Activated T-cell treated with anti-CD3 and anti-CD28 coated beads for 4 hours (primary cell): ENCODE measurements around the gene RNF135.
"Not testable (repeated sequence)": the region's sequence is repeated elsewhere in the genome, so short reads cannot be mapped to it uniquely, and the experiment has no call there.

ENCODE experiments used
- DNase-seq: peaks from one replicate; pipeline ENCODE4 v3.0.0-alpha.2; 2020

The RNF135 gene, protein sequence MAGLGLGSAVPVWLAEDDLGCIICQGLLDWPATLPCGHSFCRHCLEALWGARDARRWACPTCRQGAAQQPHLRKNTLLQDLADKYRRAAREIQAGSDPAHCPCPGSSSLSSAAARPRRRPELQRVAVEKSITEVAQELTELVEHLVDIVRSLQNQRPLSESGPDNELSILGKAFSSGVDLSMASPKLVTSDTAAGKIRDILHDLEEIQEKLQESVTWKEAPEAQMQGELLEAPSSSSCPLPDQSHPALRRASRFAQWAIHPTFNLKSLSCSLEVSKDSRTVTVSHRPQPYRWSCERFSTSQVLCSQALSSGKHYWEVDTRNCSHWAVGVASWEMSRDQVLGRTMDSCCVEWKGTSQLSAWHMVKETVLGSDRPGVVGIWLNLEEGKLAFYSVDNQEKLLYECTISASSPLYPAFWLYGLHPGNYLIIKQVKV

DNA sequence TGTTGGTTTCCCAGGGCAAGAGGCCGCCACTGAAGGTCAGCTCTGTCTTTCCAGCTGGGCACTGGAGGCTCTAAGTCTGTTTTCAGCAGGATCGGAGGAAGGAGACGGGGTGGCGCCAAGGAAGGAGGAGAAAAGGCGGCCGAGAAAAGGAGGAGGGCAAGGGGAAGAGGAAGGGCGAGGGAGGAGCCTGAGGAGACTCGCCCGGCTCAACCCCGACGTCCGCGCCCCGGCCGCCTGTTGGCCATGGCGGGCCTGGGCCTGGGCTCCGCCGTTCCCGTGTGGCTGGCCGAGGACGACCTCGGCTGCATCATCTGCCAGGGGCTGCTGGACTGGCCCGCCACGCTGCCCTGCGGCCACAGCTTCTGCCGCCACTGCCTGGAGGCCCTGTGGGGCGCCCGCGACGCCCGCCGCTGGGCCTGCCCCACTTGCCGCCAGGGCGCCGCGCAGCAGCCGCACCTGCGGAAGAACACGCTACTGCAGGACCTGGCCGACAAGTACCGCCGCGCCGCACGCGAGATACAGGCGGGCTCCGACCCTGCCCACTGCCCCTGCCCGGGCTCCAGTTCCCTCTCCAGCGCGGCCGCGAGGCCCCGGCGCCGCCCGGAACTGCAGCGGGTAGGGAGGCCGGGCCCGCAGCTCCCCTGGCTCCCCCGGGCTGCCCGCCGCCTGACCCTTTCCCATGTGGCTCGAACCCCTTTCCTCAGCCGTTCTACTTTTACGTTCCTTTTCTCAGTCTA lies at the start of gene RNF135:
Gene RNF135 (plus strand): TSS at position 209 of the 737 bp plus-strand sequence. CDS start 35 bp downstream, at position 244.
- peak; percentile 17 for DNase-seq

DNA sequence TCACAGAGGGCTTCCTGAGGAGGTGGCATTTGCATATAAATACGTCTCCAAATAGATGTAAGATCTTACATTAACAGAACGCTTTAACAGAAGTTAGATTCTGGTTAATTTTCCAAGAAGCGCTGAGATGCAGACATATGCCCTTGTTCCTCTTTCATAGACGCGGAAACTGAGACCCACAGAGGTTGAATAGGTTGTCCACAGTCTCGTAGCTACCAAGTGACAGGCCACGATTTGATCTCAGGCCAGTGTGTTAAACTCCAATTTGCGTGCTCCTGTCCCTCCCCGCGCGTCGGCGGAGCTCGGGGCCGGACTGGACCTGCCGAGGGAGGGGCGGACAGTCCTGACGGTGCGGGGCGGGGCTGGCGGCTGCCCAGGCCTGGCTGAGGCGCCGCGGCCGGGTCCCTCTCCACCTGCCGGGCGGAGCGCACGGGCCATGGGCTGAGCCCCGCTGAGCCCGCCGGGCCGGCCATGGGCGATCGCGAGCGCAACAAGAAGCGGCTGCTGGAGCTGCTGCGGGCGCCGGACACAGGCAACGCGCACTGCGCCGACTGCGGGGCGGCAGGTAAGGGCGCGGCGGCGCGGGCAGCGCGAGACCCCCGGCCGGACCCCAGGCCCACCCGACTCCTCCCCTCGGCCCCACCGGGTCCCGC lies 49.2 kb upstream of the RNF135 start, which contains the start of gene ADAP2:
Gene ADAP2 (plus strand): TSS at position 402 of the 653 bp plus-strand sequence. CDS start 70 bp downstream, at position 472.
- DNase-seq, result no peak

DNA sequence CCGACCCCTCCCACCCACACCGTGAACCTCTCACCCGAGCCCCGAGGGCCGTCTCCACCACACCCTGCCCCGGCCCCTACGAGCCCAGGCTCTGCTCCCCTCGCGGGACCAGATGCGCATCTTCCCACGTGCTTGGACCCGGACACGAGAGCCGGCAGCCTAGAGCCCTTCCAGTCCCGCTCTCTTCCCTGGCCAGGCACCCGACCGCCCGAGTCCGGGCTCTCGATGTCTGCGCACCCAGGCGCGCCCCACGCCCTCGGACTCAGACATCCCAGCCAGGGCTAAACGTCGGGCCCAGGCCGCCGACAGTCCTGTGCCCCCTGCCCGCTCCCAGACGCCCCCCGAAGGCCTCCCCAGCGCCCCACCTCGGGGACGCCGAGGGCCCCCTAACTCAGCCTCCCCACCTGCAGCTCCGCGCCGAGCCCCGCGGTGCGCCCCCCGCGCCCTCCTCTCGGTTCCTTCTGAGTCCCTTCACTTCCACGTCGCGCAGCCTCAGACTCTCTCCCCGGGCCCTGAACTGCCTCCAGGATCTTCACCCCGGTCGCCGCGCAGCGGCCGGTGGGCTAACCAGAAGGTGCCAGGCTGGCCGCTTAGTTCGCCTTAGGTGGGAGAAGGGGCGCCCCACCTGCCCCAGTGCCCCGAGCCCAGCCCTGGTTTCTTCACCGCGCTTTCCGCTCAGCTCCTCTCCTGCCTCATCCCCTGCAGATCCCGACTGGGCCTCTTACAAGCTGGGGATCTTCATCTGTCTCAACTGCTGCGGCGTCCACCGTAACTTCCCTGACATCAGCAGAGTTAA lies 48.4 kb upstream of the RNF135 start:
- no peak for DNase-seq

DNA sequence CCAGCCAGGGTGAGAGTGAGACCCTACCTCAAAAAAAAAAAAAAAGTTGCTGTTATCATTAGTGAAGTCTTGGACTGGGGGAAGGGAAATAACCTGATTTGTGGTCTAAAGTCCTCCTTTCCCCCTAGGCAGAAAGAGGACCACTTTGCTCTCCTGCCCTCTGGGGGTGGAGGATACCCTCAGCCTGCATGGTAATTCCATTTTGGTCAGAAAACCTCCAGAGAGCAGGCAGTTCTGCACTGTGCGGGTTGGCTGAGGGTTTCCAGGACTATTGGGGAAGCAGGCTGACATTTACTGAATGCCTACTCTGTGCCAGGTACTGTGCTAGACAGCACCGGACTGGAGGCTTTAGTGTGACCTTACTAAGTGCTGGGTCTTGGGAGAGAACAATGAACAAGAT lies 46.5 kb upstream of the RNF135 start:
- no peak for DNase-seq

DNA sequence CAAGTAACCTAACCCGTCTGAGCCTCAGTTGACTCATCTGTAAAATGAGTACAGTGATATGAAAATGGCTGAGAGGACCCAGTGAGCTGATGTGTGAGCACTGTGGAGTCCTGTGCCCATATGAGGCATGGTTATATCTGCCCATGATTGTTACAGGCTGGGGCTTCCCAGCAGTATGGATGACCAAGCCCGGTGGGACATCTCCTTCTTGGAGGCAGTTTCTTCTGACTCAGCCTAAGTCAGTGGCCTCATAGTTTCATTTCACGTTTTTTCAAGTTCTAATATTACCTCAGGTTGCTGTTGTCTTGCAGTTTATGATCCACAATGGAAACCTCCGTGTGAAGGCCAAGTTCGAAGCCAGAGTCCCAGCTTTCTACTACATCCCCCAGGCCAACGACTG lies 44.3 kb upstream of the RNF135 start:
- no peak for DNase-seq

DNA sequence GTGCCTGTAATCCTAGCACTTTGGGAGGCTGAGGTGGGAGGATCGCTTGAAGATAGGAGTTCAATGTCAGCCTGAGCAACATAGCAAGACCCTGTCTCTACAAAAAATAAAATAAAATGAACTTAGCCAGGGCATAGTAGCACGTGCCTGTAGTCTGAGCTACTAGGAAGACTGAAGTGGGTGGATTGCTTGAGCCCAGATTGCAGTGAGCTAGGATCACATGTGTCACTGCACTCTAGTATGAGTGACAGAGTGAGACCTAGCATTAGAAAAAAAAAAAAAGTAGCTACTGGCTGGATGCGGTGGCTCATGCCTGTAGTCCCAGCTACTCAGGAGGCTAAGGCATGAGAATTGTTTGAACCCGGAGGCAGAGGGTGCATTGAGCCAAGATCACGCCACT lies 43.1 kb upstream of the RNF135 start:
- no peak for DNase-seq

DNA sequence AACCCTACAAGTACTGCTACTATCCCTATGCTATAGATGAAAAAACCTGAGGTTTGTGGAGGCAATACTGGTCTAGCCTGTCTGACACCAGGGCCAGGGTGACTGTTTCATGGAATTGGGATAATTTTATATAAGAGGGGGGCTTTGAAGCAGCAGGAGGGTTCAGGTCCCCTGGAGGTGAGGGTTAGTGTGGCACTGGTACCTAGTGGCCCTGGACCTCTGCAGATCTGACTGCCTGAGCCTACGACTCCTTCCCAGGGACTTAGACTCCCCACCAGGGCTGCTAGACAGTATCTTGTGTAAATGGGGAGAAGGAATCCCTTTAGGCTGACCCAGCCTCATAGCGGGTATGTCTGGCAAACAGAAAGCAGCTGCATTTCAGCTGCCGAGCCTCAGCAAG lies 42.3 kb upstream of the RNF135 start:
- DNase-seq, result no peak

DNA sequence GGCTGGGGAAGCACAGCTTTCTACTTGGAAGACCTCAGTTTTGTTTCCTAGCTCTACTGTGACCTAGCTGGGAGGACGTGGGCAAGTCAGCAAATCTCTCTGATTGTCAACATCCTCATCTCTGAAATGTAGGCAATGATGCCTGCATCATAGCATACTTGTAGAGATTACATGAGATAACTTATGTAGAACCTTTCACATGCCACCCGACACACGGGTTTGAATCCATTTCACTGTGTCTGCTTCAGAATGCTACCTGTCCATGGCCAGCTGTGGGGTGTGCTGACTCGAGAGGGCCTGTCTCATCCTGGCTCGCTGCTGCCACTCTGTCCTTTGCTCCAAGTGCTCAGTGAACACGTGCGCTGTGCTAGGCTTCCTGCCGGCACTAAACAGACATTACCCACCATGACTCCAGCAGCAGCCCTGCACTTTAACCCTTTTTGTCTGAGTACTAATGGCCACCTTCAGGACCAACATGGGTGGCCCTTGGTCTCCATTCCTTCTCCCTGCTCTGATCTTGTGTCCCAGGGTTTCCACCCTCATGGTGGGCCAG lies 41.7 kb upstream of the RNF135 start:
- DNase-seq, result no peak

DNA sequence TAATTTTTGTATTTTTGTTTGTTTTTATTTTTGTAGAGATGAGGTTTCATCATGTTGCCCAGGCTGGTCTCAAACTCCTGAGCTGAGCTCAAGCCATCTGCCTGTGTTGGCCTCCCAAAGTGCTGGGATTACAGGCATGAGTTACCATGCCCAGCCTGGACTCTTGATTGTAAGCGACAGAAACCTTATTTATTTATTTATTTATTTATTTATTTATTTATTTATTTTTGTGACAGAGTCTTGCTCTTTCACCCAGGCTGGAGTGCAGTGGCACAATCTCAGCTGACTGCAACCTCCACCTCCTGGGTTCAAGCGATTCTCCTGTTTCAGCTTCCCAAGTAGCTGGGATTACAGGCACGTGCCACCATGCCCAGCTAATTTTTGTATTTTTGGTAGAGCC lies 41.0 kb upstream of the RNF135 start:
- DNase-seq, result not testable (repeated sequence)

DNA sequence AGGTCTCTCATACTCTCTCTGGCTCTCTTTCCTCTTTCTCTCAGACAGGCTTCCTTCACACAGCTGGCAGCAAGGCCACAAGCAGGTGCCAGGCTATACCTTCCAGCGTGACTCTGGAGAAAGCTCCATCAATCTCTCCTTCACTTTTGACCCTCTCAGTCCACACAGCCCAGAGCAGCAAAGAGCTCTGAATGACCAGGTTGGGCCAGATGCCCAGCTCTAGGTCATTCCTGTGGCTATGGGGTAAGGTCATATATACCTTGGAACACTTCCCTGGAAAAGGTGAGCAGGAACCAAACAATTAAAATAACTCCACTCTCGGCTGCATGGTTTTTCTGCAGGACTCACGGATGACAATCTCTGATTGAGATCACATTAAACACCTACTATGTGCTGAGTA lies 40.3 kb upstream of the RNF135 start:
- DNase-seq, result no peak

DNA sequence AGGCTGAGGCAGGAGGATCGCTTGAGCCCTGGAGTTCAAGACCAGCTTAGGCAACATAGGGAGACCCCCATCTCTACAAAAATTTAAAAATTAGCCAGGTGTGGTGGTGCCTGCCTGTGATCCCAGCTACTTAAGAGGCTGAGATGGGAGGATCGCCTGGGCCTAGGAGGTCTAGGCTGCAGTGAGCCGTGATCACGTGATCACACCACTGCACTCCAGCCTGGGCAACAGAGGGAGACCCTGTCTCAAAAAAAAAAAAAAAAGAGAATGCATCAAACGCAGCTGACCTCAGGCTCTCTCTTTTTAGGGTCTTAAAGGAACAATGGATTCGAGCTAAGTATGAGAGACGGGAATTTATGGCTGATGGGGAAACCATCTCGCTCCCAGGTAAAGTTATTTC lies 39.3 kb upstream of the RNF135 start:
- DNase-seq, result not testable (repeated sequence)

DNA sequence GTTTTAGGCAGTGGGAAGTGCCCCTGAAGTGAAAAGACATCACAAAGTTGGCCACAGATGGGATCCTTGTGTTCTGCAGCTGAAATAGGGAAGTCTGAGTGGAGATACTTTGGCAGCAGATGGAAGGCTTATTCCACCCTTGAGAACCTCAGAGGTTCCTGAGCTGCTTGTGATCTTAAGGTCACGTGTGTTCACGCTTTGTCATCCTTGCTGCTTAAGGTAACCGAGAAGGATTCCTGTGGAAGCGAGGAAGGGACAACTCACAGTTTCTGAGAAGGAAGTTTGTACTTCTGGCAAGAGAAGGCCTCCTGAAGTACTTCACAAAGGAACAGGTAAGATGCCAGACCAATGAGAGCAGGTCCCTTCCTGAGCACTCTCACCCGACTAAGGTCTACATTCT lies 36.9 kb upstream of the RNF135 start:
- no peak for DNase-seq

DNA sequence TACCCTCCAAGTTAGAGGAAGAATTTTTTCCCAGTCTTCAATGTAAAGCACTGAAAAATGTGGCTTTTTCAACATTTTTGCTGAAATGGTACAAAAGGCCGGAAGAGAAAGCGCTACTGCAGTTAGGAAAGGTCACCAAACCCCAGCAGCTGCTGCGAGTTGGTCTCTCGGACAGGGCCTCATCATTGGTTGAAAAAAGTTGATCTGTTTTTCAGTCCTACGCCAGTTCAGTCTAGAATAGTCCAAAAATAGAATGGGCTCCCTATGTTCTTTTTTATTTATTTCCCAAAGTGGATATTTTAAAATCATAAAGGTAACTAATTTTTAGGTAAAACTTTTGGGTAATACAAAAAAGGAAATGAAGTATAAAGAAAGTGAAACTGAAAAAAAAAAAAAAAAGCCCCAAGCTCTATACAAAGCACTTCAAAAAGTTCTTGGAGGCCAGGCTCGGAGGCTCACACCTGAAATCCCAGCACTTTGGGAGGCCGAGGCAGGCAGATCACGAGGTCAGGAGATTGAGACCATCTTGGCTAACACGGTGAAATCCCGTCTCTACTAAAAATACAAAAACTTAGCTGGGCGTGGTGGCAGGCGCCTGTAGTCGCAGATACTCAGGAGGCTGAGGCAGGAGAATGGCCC lies 31.7 kb upstream of the RNF135 start:
- DNase-seq, result no peak

DNA sequence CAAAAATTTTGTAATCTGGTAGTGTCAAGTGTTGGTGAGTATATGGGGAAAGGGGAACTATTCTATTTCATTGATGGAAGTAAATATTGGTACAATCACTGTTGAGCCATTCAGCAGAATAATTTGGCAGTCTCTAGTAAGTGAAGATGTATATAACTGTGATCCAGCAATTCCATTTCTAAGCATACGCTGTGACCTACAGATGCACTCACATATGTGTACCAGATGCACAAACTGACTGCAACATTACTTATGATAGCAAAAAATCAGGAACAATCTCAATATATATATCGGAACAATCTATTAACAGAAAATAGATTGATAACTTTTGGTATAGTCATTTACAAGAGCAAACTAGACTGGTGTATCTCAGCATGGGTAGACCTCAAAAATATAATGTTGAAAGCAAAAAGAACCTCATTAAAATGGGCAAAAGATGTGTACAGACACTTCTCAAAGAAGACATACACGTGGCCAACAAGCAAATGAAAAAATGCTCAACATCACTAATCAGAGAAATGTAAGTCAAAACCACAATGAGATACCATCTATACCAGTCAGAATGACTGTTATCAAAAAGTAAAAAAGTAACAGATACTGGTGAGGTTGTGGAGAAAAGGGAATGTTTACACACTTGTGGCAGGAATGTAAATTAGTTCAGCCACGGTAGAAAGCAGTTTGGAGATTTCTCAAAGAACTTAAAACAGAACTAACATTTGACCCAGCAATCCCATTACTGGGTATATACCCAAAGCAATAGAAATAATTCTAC lies 28.3 kb upstream of the RNF135 start:
- no peak for DNase-seq

DNA sequence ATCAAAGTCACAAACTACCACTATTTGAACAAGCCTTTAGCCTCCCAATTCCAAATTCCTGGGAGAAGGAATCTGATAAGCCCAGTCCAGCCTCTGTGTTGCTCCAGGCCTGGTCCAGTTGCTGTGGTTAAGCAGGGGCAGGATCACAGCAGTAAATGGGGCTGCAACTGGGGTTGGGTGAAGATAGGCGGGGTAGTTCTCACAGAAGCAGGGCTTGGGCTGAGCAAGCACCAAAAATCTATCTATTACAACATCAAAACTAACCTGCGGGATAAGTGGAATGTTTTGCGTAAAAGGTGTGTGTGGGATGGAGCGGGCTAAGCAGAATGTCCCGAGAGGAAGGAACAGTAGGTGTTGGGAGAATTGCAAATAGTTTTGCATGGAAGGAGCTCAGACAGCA lies 23.0 kb upstream of the RNF135 start:
- no peak for DNase-seq

DNA sequence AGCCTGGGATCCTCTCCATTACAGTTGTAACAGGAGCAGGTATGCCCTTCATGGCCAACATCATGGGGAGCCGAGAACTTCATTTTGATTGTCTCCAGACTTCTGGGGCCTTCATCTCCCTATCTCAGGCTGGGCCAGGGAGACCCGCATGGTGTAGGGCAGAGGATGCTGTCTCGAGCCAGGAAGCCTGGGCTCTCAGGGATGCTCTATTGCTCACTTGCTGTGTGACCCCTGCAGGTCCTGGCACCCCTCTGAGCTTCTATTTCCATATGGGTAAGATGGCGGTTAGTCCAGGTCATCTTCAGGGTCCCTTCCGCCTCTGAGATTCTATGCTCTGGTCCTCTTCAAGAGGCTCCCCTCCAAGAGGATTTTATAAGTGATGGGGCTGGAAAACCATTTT lies 20.6 kb upstream of the RNF135 start:
- no peak for DNase-seq

DNA sequence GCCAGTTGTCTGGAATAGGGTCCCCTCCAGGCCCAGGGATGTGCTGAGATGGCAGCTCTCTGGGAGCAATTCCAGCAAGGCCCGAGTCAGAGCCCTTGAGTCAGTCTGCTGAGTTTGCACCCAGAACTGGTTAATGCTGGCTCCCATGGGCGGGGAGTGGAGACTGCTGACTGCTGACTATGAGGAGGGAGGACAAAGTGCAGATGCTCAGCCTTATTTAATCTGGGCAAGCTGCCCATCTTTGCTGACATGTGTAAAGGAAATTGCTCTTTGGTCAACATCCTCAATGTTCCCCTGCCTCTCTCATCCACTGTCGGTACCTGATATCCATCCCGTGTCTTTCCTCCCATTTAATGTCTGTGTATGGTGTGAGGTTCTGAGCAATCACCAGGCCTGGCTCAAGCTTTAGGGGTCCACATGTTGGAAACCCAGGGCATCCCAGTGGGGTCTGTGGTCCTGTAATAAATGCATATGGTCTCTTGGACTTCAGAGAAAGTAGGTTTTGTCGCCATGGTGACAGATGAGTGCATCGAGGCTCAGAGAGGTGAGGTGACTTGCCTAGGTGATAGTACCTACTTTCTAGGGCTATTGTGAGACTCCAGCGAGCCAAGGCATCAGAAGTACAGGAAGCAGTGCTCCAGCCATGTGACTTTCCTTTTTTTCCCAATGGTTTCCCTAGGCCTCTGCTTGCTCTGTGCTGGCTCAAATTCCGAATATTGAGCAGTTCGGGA lies 20.0 kb upstream of the RNF135 start:
- DNase-seq, result no peak

DNA sequence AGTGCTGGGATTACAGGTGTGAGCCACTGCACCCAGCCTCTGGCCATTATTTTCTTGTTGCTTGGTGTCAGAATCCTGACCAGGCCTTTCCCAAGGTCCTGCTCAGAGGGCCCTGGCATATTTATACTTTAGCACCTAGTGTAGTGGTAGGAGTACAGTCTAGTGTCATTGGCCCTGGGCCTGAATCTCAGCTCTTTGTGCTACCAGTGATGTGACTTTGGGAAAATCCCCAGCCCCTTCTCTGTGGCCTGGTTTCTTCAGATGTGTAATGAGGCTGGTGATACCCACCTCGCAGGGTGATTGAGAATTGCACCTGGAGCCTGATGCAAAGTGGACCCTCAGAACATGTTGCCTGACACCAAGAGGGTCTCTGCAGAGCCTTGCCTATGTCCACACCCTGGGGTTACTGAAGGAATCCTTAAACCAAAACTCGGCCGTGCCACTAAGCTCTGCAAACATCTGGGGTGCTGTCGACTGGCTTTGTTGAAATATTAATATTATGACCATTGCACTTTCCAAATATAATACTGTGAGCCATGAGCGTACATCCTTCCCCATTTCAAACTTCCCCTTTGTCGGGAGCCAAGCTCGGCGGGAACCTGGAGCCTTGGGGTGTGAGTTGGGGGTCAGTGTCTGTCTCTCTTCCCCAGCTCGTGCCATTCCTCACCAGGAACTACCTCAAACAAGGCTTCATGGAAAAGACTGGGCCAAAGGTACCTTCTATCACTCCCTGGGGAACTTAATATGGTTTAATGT lies 18.0 kb upstream of the RNF135 start:
- DNase-seq, result no peak

DNA sequence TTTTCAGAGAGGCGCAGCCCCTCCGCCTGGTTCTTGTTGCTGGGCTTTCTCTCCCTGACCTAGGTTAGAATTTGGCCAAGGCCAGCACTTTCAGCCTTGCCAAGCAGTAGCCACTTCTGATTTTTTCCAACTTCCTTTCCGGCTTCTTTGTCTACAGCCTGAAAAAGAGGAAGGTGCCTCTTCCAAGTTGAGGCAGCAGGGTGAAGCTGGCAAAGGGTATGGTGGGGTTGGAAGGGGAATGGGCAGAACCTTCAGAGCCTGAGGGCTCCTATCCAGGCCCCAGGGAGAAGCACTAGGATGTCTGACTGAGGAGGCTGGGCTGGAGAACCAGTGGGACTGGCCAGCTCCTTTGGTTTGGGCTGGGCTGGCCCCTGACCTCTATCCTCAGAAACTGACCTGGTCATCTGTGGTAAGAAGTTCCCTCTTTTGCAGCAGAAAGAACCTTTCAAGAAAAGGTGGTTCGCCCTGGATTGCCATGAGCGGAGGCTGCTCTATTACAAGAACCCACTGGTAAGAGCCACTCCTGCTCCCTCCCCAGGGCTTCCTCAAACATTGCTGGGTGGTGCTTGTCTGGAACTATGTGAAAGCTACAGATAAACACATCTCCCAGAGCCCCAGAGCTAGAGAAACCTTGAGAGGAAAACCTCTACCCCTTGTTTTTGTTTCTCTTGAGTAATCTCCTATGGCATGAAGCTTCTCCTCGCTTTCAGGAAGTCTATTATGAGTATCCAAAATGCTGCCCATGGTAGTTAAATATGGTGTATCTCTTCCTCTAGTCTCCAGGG lies 16.6 kb upstream of the RNF135 start:
- no peak for DNase-seq
